Chondrocyte (in vitro differentiated cells): ENCODE data around the gene RGL2. TPM values are rescaled to one million over a fixed set of nuclear protein-coding genes. Genes with fewer than 3 reads are reported as not detected.

ENCODE experiments used
- DNase-seq: peaks from one replicate; pipeline ENCODE4 v3.0.0; 2021; ENCODE audit warnings: mixed read lengths, low spot score
- H3K27ac Mint-ChIP-seq: one replicate; pipeline ENCODE4 v1.8.0; 2021; ENCODE audit warnings: mild to moderate bottlenecking, moderate library complexity, mixed read lengths; ENCODE audit not compliant: unreplicated experiment
- H3K27me3 Mint-ChIP-seq: 2 replicates; pipeline ENCODE4 v1.8.0; 2021; ENCODE audit warnings: low read depth, mixed read lengths
- H3K36me3 Mint-ChIP-seq: 2 replicates; pipeline ENCODE4 v1.8.0; 2021; ENCODE audit warnings: low read depth, mixed read lengths
- H3K4me1 Mint-ChIP-seq: 2 replicates; pipeline ENCODE4 v1.8.0; 2021; ENCODE audit warnings: low read depth, mild to moderate bottlenecking, mixed read lengths
- H3K4me3 Mint-ChIP-seq: one replicate; pipeline ENCODE4 v1.8.0; 2021; ENCODE audit warnings: mild to moderate bottlenecking, moderate library complexity, mixed read lengths; ENCODE audit not compliant: unreplicated experiment
- H3K9me3 Mint-ChIP-seq: 2 replicates; pipeline ENCODE4 v1.8.0; 2021; ENCODE audit warnings: low read depth, mixed read lengths
- total RNA-seq: library from RNA; stranded (reverse); gene quantifications from 3 replicates; pipeline ENCODE4 v1.2.1, GENCODE V29; 2021
- TF ChIP-seq, protein P1 (sequence below): fragments of 200-600 bp; sonication (generic); IDR thresholded peaks from 2 replicates; pipeline ENCODE4 v1.5.0; 2021; ENCODE audit warnings: antibody characterized with exemption, mild to moderate bottlenecking, moderate library complexity

The RGL2 gene
- total RNA-seq, 1 donor from 2014 or later: 50.5 TPM

DNA sequence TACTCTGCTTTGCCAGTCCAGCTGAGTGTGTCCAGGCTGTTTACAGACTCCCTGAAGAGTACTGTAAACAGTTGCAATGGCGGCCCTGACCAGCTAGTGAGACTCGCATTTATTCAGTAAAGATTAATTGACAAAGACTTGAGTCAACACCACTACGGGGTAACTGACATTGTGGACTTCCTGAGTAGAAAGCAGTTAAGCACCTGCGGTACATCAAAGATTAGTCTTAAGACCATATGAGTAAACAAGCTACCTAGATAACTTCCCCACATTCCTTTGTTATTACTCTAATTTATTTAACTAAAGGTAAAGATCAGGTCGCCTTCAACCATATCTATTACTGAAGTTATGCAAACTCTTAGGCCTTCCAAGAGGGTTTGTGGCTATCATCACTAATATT is 39.7 kb downstream of the RGL2 start:
- no peak overlapping the region for H3K4me3 Mint-ChIP-seq
- TF ChIP-seq, protein P1, sequence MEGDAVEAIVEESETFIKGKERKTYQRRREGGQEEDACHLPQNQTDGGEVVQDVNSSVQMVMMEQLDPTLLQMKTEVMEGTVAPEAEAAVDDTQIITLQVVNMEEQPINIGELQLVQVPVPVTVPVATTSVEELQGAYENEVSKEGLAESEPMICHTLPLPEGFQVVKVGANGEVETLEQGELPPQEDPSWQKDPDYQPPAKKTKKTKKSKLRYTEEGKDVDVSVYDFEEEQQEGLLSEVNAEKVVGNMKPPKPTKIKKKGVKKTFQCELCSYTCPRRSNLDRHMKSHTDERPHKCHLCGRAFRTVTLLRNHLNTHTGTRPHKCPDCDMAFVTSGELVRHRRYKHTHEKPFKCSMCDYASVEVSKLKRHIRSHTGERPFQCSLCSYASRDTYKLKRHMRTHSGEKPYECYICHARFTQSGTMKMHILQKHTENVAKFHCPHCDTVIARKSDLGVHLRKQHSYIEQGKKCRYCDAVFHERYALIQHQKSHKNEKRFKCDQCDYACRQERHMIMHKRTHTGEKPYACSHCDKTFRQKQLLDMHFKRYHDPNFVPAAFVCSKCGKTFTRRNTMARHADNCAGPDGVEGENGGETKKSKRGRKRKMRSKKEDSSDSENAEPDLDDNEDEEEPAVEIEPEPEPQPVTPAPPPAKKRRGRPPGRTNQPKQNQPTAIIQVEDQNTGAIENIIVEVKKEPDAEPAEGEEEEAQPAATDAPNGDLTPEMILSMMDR: no peak
- H3K36me3 Mint-ChIP-seq: peaks cover 17% of the 10 kb centered on the region
- no peaks in the 10 kb centered on the region for H3K27me3 Mint-ChIP-seq
- H3K27ac Mint-ChIP-seq: no peak overlapping the region
- H3K9me3 Mint-ChIP-seq: no peaks in the 10 kb centered on the region
- H3K4me1 Mint-ChIP-seq: no peaks in the 10 kb centered on the region
- DNase-seq: no peak

DNA sequence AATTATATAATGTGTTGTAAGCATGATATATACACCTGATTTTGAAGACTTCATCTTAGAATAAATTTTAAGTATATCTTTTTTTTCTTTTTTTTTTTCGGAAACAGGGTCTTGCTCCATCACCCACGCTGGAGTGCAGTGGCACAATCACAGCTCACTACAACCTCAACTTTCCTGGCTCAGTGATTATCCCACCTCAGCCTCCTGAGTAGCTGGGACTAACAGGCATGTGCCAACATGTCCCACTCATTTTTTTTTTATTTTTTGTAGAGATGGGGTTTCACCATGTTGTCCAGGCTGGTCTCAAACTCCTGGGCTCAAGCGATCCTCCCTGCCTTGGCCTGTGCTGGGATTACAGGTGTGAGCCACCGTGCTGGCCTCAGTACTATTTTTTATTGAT is 44.2 kb downstream of the RGL2 start:
- peaks cover 10% of the 10 kb centered on the region for H3K36me3 Mint-ChIP-seq
- DNase-seq: no peak
- TF ChIP-seq, protein P1: no peak

GRCh38 chr6:33252759-33253158 is 46.0 kb downstream of the RGL2 start:
- H3K9me3 Mint-ChIP-seq: no peaks in the 10 kb centered on the region
- no peaks in the 10 kb centered on the region for H3K27me3 Mint-ChIP-seq
- no peak for DNase-seq
- peak overlapping the region; percentile 38 for H3K27ac Mint-ChIP-seq
- H3K4me1 Mint-ChIP-seq: peaks cover 43% of the 10 kb centered on the region
- TF ChIP-seq, protein P1: no peak
- H3K4me3 Mint-ChIP-seq: no peak overlapping the region
- peaks cover 10% of the 10 kb centered on the region for H3K36me3 Mint-ChIP-seq

More for the DNA sequence above, 44.2 kb downstream of the RGL2 start:
- no peaks in the 10 kb centered on the region for H3K27me3 Mint-ChIP-seq
- peaks cover 31% of the 10 kb centered on the region for H3K4me1 Mint-ChIP-seq
- H3K4me3 Mint-ChIP-seq: no peak overlapping the region
- H3K9me3 Mint-ChIP-seq: no peaks in the 10 kb centered on the region
- H3K27ac Mint-ChIP-seq: no peak overlapping the region

DNA sequence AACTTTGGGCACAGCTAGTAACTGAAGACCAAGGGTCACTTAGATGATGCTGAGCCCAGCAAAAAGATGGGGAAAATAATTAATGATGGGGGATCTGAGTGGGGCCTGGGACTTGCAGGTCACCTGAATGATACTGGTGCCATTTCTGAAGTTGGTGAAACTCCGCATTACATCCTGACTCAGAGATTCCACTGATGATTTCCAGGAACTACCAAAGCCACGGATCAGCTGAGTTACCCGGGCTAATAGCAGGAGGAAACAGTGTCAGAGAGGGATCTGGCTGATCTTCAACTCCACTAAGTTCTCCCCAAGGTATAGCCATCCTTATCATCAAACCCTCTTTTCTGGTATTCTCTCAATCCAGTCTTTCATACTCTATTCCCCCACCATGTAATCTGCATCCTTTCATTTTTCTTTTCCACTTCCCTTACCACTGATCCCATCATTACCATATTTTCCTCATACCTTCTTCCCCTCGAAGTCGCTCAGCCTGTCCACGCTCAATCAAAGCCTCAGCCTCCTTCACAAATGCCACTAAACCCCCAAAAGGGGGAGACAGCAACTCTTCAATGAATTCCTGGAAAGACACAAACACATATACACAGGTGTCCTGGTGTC is 47.2 kb downstream of the RGL2 start:
- H3K9me3 Mint-ChIP-seq: no peaks in the 10 kb centered on the region
- H3K4me1 Mint-ChIP-seq: peaks cover 43% of the 10 kb centered on the region
- H3K36me3 Mint-ChIP-seq: peaks cover 9% of the 10 kb centered on the region
- no peak for DNase-seq
- no peaks in the 10 kb centered on the region for H3K27me3 Mint-ChIP-seq
- H3K4me3 Mint-ChIP-seq: no peak overlapping the region
- TF ChIP-seq, protein P1: no peak
- peak overlapping the region; percentile 42 for H3K27ac Mint-ChIP-seq

GRCh38 chr6:33250731-33251130 is 48.0 kb downstream of the RGL2 start:
- DNase-seq: no peak
- Mint-ChIP-seq H3K27me3 (no peaks in the 10 kb centered on the region), H3K9me3 (no peaks in the 10 kb centered on the region), H3K36me3 (peaks cover 9% of the 10 kb centered on the region), H3K4me1 (peaks cover 43% of the 10 kb centered on the region), H3K4me3 (peak overlapping the region; percentile 87), H3K27ac (peak overlapping the region; percentile 97)
- TF ChIP-seq, protein P1: no peak
